ENCODE measurements around the gene DNAJC18. TPM values are rescaled to one million over a fixed set of nuclear protein-coding genes. Genes with fewer than 3 reads are reported as not detected.
"Not testable (repeated sequence)": the region's sequence is repeated elsewhere in the genome, so short reads cannot be mapped to it uniquely, and the experiment has no call there.

The DNAJC18 gene
- total RNA-seq (1 to 10 TPM; 4.0 to 8.7 TPM), total RNA-seq (8.6 to 25.5 reads per million in 2 donors)

DNA sequence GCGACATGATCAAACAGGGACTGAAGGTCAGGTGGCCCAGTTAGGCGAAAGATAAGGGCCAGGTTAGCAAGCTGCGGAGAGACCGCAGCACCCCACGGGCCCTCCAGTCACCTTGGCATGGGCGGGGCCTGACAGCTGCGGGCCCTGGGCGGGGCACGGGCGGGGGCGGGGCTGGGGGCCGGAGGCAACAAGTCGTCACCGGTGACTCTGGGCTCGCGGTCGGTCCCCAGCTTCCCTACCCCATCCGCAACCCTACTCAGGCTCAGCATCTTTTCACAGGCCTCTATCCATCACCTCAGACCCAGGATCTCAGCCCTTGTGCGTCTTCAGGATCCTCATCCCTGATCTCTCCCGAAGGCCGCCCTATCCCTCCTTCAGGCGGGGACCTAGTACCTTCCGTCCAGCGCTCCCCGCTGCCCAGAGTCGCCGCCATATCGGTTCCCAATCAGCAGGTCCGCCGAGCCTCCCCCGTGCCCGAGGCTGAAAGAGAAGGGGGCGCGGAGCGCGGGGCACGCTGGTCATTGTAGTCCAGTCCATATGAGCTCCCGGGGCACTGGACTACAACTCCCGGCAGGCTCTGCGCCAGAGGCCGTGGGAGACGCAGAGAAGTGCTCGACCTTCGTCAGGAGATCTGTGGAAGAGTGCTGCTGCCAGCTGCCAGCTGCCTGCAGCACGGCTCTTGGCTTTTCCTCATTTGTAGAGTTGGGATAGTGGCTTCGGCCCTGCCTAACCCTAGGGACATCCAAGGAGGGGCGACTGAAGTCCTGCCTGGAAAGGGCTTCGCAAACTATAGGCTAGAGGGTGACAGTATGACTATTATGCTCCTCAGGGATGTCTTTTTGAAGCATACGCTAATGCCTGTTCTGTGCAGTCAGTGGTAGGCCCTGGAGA, at the start of gene DNAJC18:
Gene DNAJC18, minus strand, starts transcription at position 513 of the 891 bp plus-strand sequence. Its CDS starts 80 bp downstream, at position 433.
- peaks cover 42% of the 10 kb centered on the region for H3K4me1 Mint-ChIP-seq

DNA sequence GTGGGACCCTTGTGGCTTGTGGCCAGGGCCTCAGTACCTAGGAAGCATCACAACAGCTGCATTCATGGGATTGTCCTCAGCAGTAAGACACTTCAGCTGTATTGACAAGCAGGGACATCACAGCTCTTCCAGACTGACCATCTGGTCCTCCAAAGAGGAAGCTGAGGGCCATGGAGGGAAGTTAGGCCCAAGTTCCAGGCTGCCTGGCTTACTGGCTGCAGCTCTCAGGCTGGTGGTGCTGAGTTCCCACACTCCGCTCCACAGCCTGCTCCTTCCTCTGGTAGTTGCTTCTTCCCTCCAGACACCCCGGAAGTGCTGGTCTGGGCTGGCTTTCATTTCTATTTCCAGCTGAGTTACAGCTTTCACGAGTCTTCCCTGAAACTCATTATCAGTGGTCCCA, 48.9 kb upstream of the DNAJC18 start:
- Mint-ChIP-seq H3K27me3 (no peaks in the 10 kb centered on the region), H3K4me1 (peaks cover 13% of the 10 kb centered on the region), H3K4me3 (no peak overlapping the region), H3K27ac (peak overlapping the region; percentile 68), H3K36me3 (ENCODE audit: low read depth) (no peaks in the 10 kb centered on the region)
- DNase-seq = no peak
- no peaks in the 10 kb centered on the region for H3K9me3 ChIP-seq (ENCODE audit: control insufficient read depth, low read length, poor library complexity, severe bottlenecking)
- ATAC-seq = peak; percentile 36

More for the DNA sequence above, at the start of gene DNAJC18:
- H3K4me3 Mint-ChIP-seq = peak within 1 kb of the TSS; percentile 98
- H3K27ac Mint-ChIP-seq = peak within 1 kb of the TSS; percentile 99
- ATAC-seq (peak; percentile 89), DNase-seq (peak; percentile 80 to 89 (median 86))
- H3K36me3 Mint-ChIP-seq (ENCODE audit: low read depth) = peaks cover 5% of the 10 kb centered on the region
- no peaks in the 10 kb centered on the region for H3K9me3 ChIP-seq (ENCODE audit: control insufficient read depth, low read length, poor library complexity, severe bottlenecking)
- H3K27me3 Mint-ChIP-seq = no peaks in the 10 kb centered on the region

DNA sequence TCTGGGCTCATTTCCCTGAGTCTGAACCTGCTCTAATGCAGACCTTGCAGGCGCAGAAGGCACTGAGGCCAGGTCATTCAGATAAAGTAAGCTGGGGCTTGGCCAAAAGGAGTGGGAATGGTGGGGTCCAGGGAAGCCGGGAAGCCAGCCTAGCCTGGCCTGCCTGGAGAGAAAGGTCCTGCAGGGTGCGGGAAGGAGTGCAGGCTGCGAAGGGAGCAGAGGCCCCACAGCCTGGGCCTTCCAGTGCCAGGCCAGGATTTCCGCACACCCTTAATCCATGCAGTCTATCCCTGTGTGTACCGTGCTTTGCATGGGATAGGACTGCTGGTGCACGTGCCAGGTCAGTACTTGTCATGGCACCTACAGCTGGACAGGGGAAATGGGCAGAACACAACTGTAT, 46.9 kb upstream of the DNAJC18 start:
- Mint-ChIP-seq H3K27me3 (no peaks in the 10 kb centered on the region), H3K27ac (no peak overlapping the region), H3K4me3 (no peak overlapping the region), H3K36me3 (ENCODE audit: low read depth) (no peaks in the 10 kb centered on the region), H3K4me1 (peaks cover 18% of the 10 kb centered on the region)
- ATAC-seq (no peak), DNase-seq (no peak)
- H3K9me3 ChIP-seq (ENCODE audit: control insufficient read depth, low read length, poor library complexity, severe bottlenecking) = no peaks in the 10 kb centered on the region

DNA sequence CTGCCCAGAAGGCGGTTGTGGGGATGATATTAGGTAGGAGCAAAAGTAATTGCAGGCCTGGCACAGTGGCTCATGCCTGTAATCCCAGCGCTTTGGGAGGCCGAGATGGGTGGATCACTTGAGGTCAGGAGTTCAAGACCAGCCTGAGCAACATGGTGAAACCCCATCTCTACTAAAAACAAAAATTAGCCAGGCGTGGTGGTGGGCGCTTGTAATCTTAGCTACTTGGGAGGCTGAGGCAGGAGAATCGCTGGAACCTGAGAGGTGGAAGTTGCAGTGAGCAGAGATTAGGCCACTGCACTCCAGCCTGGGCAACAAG, 43.5 kb upstream of the DNAJC18 start:
- not testable (repeated sequence) for H3K9me3 ChIP-seq (ENCODE audit: control insufficient read depth, low read length, poor library complexity, severe bottlenecking); H3K36me3 Mint-ChIP-seq (ENCODE audit: low read depth); DNase-seq; ATAC-seq; H3K27me3 Mint-ChIP-seq
- Mint-ChIP-seq H3K27ac (peak overlapping the region; percentile 96), H3K4me1 (peaks cover 31% of the 10 kb centered on the region), H3K4me3 (peak overlapping the region; percentile 96)

DNA sequence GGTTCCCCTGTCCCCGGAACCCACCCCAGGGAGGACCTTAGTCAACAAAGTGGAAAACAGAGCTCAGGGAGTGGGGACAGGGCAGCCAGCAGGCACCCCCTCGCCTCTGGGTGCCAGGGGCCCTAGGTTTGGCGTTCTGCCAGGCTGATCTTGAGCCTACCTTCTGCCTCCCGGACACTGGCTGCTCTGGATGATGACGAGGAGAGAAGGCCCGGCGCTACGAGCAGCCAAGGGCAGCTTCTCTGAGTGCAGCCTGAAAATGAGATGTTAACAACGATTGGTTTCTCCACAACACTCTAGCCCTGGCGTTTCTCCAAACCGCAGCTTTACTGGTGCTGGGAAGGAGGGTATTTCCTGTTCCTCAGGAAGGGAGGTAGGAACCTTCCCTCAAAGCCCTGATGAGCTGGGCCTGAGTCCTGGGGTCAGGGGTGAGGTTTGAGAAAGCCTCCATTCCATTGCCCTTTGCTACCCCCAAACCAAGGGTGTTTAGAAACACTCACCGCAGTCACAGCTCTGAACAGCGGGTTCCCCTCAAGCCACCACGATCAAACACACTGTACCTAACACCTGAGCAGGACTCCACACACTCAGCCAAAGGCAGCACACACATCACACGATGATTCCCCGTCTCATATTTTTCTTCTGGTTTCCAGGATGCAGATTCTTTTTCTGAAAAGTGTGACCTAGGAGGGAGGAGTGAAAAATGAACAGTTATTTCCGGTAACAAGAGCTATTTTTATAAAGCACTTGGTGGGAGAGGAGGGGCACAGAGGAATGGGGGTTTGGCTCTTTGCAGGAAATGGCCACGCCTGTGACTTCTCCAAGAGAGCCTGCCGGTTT, 42.9 kb upstream of the DNAJC18 start, which contains the start of gene STING1:
Gene STING1, minus strand, starts transcription at position 709 of the 840 bp plus-strand sequence. CDS start 1,054 bp downstream, outside the sequence.
- H3K27me3 Mint-ChIP-seq = no peaks in the 10 kb centered on the region

DNA sequence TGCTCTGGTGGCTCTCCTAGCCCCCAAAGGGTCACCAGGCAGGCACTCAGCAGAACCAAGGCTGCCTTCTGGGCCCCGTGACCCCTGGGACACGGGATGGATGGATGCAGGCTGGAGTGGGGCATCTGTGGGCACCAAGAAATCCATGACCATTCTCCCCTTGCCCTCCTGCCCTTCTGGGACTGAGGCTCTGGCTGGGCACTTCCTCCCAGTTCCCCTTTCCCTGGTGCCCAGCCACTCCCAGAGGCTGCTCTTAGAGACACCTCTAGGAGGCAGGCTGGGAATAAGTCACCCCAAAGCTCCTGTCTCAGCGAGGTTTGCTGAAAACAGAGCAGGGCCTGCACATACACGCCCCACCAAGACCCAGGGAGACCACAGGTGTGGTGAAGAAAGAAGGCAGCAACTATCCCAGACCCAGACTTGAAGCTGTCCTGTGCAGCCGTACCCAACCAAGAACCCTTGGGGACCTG, 42.3 kb upstream of the DNAJC18 start:
- peaks cover 34% of the 10 kb centered on the region for H3K4me1 Mint-ChIP-seq
- DNase-seq (no peak), ATAC-seq (peak; percentile 39)
- no peaks in the 10 kb centered on the region for H3K27me3 Mint-ChIP-seq
- H3K4me3 Mint-ChIP-seq = peak overlapping the region; percentile 96
- peak overlapping the region; percentile 96 for H3K27ac Mint-ChIP-seq
- H3K36me3 Mint-ChIP-seq (ENCODE audit: low read depth) = peaks cover 3% of the 10 kb centered on the region
- no peaks in the 10 kb centered on the region for H3K9me3 ChIP-seq (ENCODE audit: control insufficient read depth, low read length, poor library complexity, severe bottlenecking)

More for the DNA sequence above, 42.9 kb upstream of the DNAJC18 start, which contains the start of gene STING1:
- Mint-ChIP-seq H3K27ac (peak within 1 kb of the TSS; percentile 96), H3K36me3 (ENCODE audit: low read depth) (peaks cover 3% of the 10 kb centered on the region), H3K4me1 (peaks cover 33% of the 10 kb centered on the region), H3K4me3 (peak within 1 kb of the TSS; percentile 96)
- DNase-seq (peak; percentile 23 to 45 (median 33)), ATAC-seq (peak; percentile 84)
- H3K9me3 ChIP-seq (ENCODE audit: control insufficient read depth, low read length, poor library complexity, severe bottlenecking) = no peaks in the 10 kb centered on the region

DNA sequence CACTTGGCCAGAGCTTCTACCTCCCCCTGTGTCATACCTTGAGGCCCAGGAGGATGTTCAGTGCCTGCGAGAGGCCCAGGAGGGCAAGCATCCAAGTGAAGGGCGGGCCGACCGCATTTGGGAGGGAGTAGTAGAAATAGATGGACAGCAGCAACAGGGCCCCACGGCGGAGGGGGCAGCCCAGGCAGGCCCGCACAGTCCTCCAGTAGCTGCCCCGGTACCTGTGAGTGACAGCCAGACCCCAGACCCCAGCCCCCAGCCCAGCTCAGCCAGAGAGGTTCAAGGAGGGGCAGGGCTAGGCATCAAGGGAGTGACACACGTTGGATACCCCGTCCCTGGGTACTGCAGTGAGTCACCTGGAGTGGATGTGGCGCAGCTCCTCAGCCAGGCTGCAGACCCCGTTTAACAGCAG, 41.8 kb upstream of the DNAJC18 start:
- Mint-ChIP-seq H3K36me3 (ENCODE audit: low read depth) (peaks cover 3% of the 10 kb centered on the region), H3K27ac (peak overlapping the region; percentile 96), H3K27me3 (no peaks in the 10 kb centered on the region), H3K4me1 (peaks cover 36% of the 10 kb centered on the region), H3K4me3 (peak overlapping the region; percentile 96)
- peak; percentile 21 for ATAC-seq
- H3K9me3 ChIP-seq (ENCODE audit: control insufficient read depth, low read length, poor library complexity, severe bottlenecking) = no peaks in the 10 kb centered on the region
- DNase-seq = no peak

DNA sequence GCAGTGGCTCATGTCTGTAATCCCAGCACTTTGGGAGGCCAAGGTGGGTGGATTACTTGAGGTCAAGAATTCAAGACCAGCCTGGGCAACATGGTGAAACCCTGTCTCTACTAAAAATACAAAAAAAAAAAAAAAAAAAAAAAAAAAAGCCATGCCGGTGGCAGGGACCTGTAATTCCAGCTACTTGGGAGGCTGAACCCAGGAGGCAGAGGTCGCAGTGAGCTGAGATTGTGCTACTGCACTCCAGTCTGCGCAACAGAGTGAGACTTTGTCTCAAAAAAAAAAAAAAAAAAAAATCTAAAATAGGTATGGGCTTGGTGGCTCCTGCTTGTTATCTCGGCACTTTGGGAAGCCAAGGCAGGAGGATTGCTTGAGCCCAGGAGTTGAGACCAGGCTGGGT, 40.4 kb upstream of the DNAJC18 start:
- ATAC-seq; H3K27me3 Mint-ChIP-seq; H3K4me3 Mint-ChIP-seq; H3K36me3 Mint-ChIP-seq (ENCODE audit: low read depth); H3K9me3 ChIP-seq (ENCODE audit: control insufficient read depth, low read length, poor library complexity, severe bottlenecking); DNase-seq: not testable (repeated sequence)
- Mint-ChIP-seq H3K27ac (peak overlapping the region; percentile 87), H3K4me1 (peaks cover 49% of the 10 kb centered on the region)

DNA sequence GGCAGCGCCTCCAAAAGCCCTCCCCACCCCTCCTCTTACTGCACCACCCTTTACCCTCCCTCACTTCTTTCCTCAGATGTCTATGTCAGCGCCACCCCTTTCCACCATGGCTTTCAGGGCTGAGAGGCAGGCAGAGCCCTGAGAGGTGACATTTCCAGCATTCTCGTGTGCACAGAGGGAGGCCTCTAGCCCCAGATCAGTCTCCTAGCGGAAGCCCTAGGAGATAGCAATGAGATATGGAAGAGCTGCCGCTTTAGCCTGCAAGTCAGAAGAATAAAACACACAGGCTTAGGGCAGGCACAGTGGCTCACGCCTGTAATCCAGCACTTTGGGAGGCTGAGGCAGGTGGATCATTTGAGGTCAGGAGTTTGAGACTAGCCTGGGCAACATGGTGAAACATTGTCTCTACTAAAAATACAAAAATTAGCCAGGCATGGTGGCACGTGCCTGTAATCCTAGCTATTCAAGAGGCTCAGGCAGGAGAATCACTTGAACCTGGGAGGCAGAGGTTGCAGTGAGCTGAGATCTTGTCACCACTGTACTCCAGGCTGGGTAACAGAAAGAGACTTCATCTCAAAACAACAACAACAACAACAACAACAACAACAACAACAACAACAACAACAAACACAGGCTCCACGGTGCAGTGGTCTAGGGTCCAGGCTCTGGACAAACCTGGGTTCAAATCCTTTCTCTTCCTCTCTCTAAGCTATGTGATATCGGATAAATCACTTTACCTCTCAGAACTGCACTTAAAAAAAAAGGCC, 39.5 kb upstream of the DNAJC18 start:
- H3K27ac Mint-ChIP-seq = peak overlapping the region; percentile 87
- H3K9me3 ChIP-seq (ENCODE audit: control insufficient read depth, low read length, poor library complexity, severe bottlenecking); H3K27me3 Mint-ChIP-seq; H3K36me3 Mint-ChIP-seq (ENCODE audit: low read depth); DNase-seq; ATAC-seq: not testable (repeated sequence)
- peak overlapping the region; percentile 73 for H3K4me3 Mint-ChIP-seq
- H3K4me1 Mint-ChIP-seq = peaks cover 53% of the 10 kb centered on the region

DNA sequence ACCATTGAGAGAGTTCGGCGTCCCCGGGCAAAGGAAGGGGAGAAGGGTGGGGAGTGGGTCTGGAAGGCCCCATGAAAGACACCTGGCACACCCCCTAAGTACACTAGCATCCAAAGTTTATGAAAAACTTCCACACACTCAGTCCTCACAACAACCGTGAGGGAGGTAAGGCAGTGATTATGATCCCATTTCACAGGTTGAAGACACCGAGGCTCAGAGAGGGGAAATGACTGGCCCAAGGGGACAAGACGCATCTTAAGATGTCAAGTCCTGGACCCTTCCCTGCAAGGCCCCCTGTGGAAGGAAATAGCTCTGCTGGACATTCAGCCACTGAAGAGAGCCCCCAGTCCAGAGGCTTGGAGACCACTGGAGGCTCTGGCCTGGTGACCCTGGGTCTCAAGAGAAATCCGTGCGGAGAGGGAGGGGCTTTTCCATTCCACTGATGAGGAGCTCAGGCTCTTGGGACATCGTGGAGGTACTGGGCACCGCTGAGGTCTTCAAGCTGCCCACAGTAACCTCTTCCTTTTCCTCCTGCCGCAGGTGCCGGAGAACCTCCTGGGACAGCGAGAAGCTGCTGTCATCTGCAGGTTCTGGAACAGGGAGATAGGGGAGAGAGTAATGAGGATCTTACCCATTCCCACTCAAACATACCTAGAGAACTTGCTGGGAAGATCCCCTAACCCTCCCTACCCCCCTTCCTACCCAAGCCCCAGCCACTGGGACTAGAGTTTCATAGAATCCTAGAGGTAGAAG, 36.7 kb upstream of the DNAJC18 start:
- H3K4me3 Mint-ChIP-seq = peak overlapping the region; percentile 82
- peaks cover 65% of the 10 kb centered on the region for H3K4me1 Mint-ChIP-seq
- DNase-seq (no peak), ATAC-seq (no peak)
- H3K36me3 Mint-ChIP-seq (ENCODE audit: low read depth) = peaks cover 10% of the 10 kb centered on the region
- no peaks in the 10 kb centered on the region for H3K9me3 ChIP-seq (ENCODE audit: control insufficient read depth, low read length, poor library complexity, severe bottlenecking)
- no peaks in the 10 kb centered on the region for H3K27me3 Mint-ChIP-seq
- peak overlapping the region; percentile 73 for H3K27ac Mint-ChIP-seq

DNA sequence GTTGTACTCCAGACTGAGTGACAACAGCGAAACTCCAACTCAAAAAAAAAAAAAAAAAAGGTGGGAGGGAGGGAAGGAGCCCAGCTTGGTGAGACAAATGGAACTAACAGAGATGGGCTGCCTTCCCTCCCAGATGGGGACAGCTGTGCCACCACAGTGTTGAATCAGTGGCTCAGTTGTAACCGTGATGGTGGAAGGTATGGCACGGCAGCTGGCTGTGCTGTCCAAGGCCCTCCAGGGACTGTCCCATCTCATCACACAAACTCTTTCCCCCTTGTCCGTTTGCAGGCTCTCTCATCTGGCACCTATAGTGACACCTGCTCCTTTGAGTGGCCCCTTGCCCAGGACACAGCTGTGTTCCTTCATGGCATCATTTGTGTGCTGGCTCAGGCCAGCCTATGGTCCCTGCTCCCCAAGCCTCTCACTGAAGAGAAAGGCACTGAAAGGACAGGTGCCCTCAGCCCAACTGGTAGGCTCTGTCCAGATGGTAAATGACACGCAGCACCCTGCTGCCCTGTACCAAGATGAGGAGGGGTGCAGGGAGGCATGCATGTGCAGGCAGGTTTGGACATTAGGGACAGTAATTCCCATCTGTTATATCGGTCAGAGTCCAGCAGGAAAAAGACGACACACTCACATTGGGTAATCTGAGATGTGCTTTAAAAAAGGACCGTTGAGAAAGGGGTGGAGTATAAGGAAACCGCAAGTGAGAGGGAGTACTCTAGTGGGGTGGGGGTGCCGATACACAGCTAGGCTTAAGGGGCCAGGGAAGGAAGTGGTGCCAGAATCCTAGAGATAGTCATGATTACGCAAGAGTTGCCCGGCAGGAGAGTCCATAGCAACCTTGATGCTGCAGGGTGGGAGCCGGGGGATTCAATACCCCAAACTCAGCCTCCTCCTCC, 35.8 kb upstream of the DNAJC18 start:
- DNase-seq = no peak

More for the DNA sequence above, 35.8 kb upstream of the DNAJC18 start:
- peak overlapping the region; percentile 73 for H3K27ac Mint-ChIP-seq
- no peaks in the 10 kb centered on the region for H3K9me3 ChIP-seq (ENCODE audit: control insufficient read depth, low read length, poor library complexity, severe bottlenecking)
- H3K27me3 Mint-ChIP-seq = no peaks in the 10 kb centered on the region
- H3K4me3 Mint-ChIP-seq = peak overlapping the region; percentile 82
- ATAC-seq = peak; percentile 58
- H3K36me3 Mint-ChIP-seq (ENCODE audit: low read depth) = peaks cover 8% of the 10 kb centered on the region
- H3K4me1 Mint-ChIP-seq = peaks cover 64% of the 10 kb centered on the region
